Breast epithelium (tissue), 3 donors: ENCODE measurements around the gene ARCN1.

Source experiments
- POLR2AphosphoS5 ChIP-seq, 3 donors: sonication (generic); formaldehyde crosslinking; IDR thresholded peaks; one replicate each; pipeline ENCODE4 v1.6.1; 2017; ENCODE audit warnings: antibody characterized with exemption in 3 of 3
- TF ChIP-seq, protein P1 (sequence below), 3 donors: fragments of 450-650 bp; IDR thresholded peaks; one replicate each; pipeline ENCODE4 v1.5.1; 2016 to 2017; ENCODE audit warnings: antibody characterized with exemption in 3 of 3, mild to moderate bottlenecking in 3 of 3, moderate library complexity in 3 of 3

DNA sequence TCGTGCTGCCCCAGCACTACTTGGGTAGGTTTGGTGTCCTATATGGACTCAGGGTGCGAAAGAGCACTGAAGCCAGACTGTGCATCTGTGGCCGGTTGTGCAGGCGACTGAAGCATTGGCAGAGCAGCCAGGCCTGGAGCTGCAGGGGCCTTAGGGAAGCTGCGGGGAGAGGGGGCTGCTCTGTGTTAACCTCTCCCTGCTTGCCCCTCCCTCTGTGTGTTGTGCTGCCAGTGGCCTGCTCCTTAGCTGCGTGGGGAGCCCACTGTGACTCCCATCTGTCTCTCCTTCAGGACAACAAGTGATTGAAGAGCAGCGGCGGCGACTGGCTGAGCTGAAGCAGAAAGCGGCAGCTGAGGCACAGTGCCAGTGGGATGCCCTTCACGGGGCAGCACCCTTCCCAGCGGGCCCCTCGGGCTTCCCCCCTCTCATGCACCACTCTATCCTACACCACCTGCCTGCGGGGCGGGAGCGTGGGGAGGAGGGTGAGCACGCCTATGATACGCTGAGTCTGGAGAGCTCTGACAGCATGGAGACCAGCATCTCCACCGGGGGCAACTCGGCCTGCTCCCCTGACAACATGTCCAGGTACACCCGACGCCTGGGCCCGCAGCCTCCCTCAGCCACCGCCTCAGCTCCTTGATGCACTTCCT, 73.0 kb downstream of the ARCN1 start:
- TF ChIP-seq, protein P1, sequence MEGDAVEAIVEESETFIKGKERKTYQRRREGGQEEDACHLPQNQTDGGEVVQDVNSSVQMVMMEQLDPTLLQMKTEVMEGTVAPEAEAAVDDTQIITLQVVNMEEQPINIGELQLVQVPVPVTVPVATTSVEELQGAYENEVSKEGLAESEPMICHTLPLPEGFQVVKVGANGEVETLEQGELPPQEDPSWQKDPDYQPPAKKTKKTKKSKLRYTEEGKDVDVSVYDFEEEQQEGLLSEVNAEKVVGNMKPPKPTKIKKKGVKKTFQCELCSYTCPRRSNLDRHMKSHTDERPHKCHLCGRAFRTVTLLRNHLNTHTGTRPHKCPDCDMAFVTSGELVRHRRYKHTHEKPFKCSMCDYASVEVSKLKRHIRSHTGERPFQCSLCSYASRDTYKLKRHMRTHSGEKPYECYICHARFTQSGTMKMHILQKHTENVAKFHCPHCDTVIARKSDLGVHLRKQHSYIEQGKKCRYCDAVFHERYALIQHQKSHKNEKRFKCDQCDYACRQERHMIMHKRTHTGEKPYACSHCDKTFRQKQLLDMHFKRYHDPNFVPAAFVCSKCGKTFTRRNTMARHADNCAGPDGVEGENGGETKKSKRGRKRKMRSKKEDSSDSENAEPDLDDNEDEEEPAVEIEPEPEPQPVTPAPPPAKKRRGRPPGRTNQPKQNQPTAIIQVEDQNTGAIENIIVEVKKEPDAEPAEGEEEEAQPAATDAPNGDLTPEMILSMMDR (IDR thresholded peaks at IDR 0.05) = no peak
- no peak for TF ChIP-seq POLR2AphosphoS5 (IDR thresholded peaks at IDR 0.05)
